ENCODE results near the gene NDUFA8. TPM values are rescaled to one million over a fixed set of nuclear protein-coding genes. Genes with fewer than 3 reads are reported as not detected.

Gene NDUFA8
- total RNA-seq, 1 experiment from 2014 or later: 52.5 TPM

GRCh38 chr9:122116448-122117173, 43.0 kb downstream of the NDUFA8 start:
- POLR2A ChIA-PET: no interaction called here
- intact Hi-C loops (cut with micrococcal nuclease): no loop called here
- no peak overlapping the region for H3K27ac Mint-ChIP-seq (ENCODE audit: low read depth, unreplicated experiment)
- DNase-seq (ENCODE audit: unreplicated experiment): no peak
- BruUV-seq (replicated peaks): no TSS peak
- H3K4me3 Mint-ChIP-seq (ENCODE audit: unreplicated experiment): no peak overlapping the region
- H3K27me3 Mint-ChIP-seq (ENCODE audit: insufficient read depth, unreplicated experiment): peaks cover 35% of the 10 kb centered on the region
- TF ChIP-seq CTCF (IDR thresholded peaks at IDR 0.05; ENCODE audit: unreplicated experiment): no peak
- CTCF ChIA-PET: interaction anchor here (0.5 to 3.1 kb wide), 7 partner anchors 8 to 562 kb away, joined by 3 to 24 read pairs (median 4); no protein-coding TSS in a partner anchor
- H3K9me3 Mint-ChIP-seq (ENCODE audit: unreplicated experiment): no peaks in the 10 kb centered on the region
- peaks cover 5% of the 10 kb centered on the region for H3K4me1 Mint-ChIP-seq (ENCODE audit: insufficient read depth, unreplicated experiment)
- no peaks in the 10 kb centered on the region for H3K36me3 Mint-ChIP-seq (ENCODE audit: insufficient read depth, unreplicated experiment)

- ChIA-PET CTCF (interaction anchor here (0.6 to 3.1 kb wide), 8 partner anchors 8 to 348 kb away, joined by 3 to 24 read pairs (median 4); no protein-coding TSS in a partner anchor), POLR2A (no interaction called here)
- TF ChIP-seq CTCF (IDR thresholded peaks at IDR 0.05; ENCODE audit: unreplicated experiment): no peak
- intact Hi-C loops (cut with micrococcal nuclease): no loop called here
- Mint-ChIP-seq H3K27ac (ENCODE audit: low read depth, unreplicated experiment) (no peak overlapping the region), H3K9me3 (ENCODE audit: unreplicated experiment) (no peaks in the 10 kb centered on the region), H3K27me3 (ENCODE audit: insufficient read depth, unreplicated experiment) (peaks cover 35% of the 10 kb centered on the region), H3K4me1 (ENCODE audit: insufficient read depth, unreplicated experiment) (peaks cover 5% of the 10 kb centered on the region), H3K36me3 (ENCODE audit: insufficient read depth, unreplicated experiment) (no peaks in the 10 kb centered on the region), H3K4me3 (ENCODE audit: unreplicated experiment) (no peak overlapping the region)
- no peak for DNase-seq (ENCODE audit: unreplicated experiment)
- no TSS peak for BruUV-seq (replicated peaks)
These were observed 43.5 kb downstream of the NDUFA8 start for GRCh38 chr9:122116040-122116439.

GRCh38 chr9:122115176-122116035, 44.2 kb downstream of the NDUFA8 start:
- intact Hi-C loops (cut with micrococcal nuclease): no loop called here
- BruUV-seq (replicated peaks): no TSS peak
- no peak for TF ChIP-seq CTCF (IDR thresholded peaks at IDR 0.05; ENCODE audit: unreplicated experiment)
- H3K4me1 Mint-ChIP-seq (ENCODE audit: insufficient read depth, unreplicated experiment): peaks cover 5% of the 10 kb centered on the region
- H3K27ac Mint-ChIP-seq (ENCODE audit: low read depth, unreplicated experiment): no peak overlapping the region
- no peak overlapping the region for H3K4me3 Mint-ChIP-seq (ENCODE audit: unreplicated experiment)
- ChIA-PET CTCF (interaction anchor here (0.6 to 3.1 kb wide), 8 partner anchors 9 to 786 kb away, joined by 3 to 24 read pairs (median 4); no protein-coding TSS in a partner anchor), POLR2A (no interaction called here)
- DNase-seq (ENCODE audit: unreplicated experiment): no peak
- no peaks in the 10 kb centered on the region for H3K36me3 Mint-ChIP-seq (ENCODE audit: insufficient read depth, unreplicated experiment)
- peaks cover 35% of the 10 kb centered on the region for H3K27me3 Mint-ChIP-seq (ENCODE audit: insufficient read depth, unreplicated experiment)
- H3K9me3 Mint-ChIP-seq (ENCODE audit: unreplicated experiment): no peaks in the 10 kb centered on the region

- no peak for DNase-seq (ENCODE audit: unreplicated experiment)
- no TSS peak for BruUV-seq (replicated peaks)
- ChIA-PET CTCF (interaction anchor here (1.1 to 2.5 kb wide), 3 partner anchors 9 to 15 kb away, joined by 3 to 13 read pairs (median 6); no protein-coding TSS in a partner anchor), POLR2A (no interaction called here)
- Mint-ChIP-seq H3K4me3 (ENCODE audit: unreplicated experiment) (no peak overlapping the region), H3K27ac (ENCODE audit: low read depth, unreplicated experiment) (no peak overlapping the region), H3K36me3 (ENCODE audit: insufficient read depth, unreplicated experiment) (no peaks in the 10 kb centered on the region), H3K27me3 (ENCODE audit: insufficient read depth, unreplicated experiment) (peaks cover 35% of the 10 kb centered on the region), H3K9me3 (ENCODE audit: unreplicated experiment) (no peaks in the 10 kb centered on the region), H3K4me1 (ENCODE audit: insufficient read depth, unreplicated experiment) (peaks cover 5% of the 10 kb centered on the region)
- TF ChIP-seq CTCF (IDR thresholded peaks at IDR 0.05; ENCODE audit: unreplicated experiment): no peak
- intact Hi-C loops (cut with micrococcal nuclease): no loop called here
These were observed 46.0 kb downstream of the NDUFA8 start for GRCh38 chr9:122113574-122113973.
